ENCODE results near the gene MINDY3.

DNA sequence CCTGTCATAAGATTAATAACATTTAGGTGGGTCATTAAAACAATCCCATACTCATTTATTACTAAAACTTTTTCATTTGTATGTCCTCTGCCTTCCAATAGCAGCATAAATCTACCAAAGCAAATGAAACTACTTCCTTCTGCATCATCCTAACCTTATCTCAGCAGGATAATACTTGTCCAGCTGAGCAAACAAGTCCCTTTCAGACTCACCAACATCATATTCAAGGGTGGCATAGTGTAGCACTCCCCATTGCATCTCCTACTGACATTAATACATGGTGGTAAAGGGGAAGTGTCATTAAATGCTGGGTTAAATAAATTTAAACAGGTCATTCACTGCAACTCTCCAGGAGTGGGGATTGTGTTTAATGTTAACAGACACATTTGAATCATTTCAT, 3.4 kb upstream of the MINDY3 start:
- TF ChIP-seq, protein P1, sequence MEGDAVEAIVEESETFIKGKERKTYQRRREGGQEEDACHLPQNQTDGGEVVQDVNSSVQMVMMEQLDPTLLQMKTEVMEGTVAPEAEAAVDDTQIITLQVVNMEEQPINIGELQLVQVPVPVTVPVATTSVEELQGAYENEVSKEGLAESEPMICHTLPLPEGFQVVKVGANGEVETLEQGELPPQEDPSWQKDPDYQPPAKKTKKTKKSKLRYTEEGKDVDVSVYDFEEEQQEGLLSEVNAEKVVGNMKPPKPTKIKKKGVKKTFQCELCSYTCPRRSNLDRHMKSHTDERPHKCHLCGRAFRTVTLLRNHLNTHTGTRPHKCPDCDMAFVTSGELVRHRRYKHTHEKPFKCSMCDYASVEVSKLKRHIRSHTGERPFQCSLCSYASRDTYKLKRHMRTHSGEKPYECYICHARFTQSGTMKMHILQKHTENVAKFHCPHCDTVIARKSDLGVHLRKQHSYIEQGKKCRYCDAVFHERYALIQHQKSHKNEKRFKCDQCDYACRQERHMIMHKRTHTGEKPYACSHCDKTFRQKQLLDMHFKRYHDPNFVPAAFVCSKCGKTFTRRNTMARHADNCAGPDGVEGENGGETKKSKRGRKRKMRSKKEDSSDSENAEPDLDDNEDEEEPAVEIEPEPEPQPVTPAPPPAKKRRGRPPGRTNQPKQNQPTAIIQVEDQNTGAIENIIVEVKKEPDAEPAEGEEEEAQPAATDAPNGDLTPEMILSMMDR (IDR thresholded peaks at IDR 0.05 in 8 of 11, conservative IDR thresholded peaks at IDR 0.05 in 3 of 11): no peak
- no peak for TF ChIP-seq POLR2A (IDR thresholded peaks at IDR 0.05)
- no peak for TF ChIP-seq POLR2AphosphoS5 (IDR thresholded peaks at IDR 0.05)

Measured in spleen (tissue), 7 donors.